Measurements from ENCODE around the gene ABCC3. TPM values are rescaled to one million over a fixed set of nuclear protein-coding genes. Genes with fewer than 3 reads are reported as not detected.

Gene ABCC3
- total and polyA plus RNA-seq, 4 donors: 10.3 to 46.4 (median 32.0) TPM

- ATAC-seq (ENCODE audit: insufficient read depth, low FRiP score) (no peak), DNase-seq (no peak)
- no peak overlapping the region for H3K4me3 ChIP-seq
- TF ChIP-seq, protein P1, sequence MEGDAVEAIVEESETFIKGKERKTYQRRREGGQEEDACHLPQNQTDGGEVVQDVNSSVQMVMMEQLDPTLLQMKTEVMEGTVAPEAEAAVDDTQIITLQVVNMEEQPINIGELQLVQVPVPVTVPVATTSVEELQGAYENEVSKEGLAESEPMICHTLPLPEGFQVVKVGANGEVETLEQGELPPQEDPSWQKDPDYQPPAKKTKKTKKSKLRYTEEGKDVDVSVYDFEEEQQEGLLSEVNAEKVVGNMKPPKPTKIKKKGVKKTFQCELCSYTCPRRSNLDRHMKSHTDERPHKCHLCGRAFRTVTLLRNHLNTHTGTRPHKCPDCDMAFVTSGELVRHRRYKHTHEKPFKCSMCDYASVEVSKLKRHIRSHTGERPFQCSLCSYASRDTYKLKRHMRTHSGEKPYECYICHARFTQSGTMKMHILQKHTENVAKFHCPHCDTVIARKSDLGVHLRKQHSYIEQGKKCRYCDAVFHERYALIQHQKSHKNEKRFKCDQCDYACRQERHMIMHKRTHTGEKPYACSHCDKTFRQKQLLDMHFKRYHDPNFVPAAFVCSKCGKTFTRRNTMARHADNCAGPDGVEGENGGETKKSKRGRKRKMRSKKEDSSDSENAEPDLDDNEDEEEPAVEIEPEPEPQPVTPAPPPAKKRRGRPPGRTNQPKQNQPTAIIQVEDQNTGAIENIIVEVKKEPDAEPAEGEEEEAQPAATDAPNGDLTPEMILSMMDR (IDR thresholded peaks at IDR 0.05; ENCODE audit: control extremely low read depth, extremely low read depth): no peak
- H3K27me3 ChIP-seq (ENCODE audit: control insufficient read depth in 3 of 3, insufficient read depth in 3 of 3, low read length in 2 of 3): no peaks in the 10 kb centered on the region
- no peaks in the 10 kb centered on the region for H3K36me3 ChIP-seq (ENCODE audit: control insufficient read depth in 4 of 4, insufficient read depth in 4 of 4, low read length in 4 of 4)
- WGBS, 2 donors: 85 to 92% methylated on average over 2 of the region's 2 CpGs
- no peaks in the 10 kb centered on the region for H3K9me3 ChIP-seq (ENCODE audit: control insufficient read depth in 4 of 4, insufficient read depth in 3 of 4, low read length in 3 of 4)
- no peak overlapping the region for H3K9ac ChIP-seq (ENCODE audit: insufficient read depth in 1 of 2, low read length in 2 of 2)
- peaks cover 5 to 23% (median 14%) of the 10 kb centered on the region in 5 donors for H3K4me1 ChIP-seq (ENCODE audit: control insufficient read depth in 5 of 5, insufficient read depth in 5 of 5, low read length in 5 of 5)
- no peak overlapping the region for H3K27ac ChIP-seq (ENCODE audit: low read depth in 1 of 2, low read length in 1 of 2)
Measured at GRCh38 chr17:50710025-50710424, 75.3 kb downstream of the ABCC3 start.

- Histone ChIP-seq H3K36me3 (ENCODE audit: control insufficient read depth in 4 of 4, insufficient read depth in 4 of 4, low read length in 4 of 4) (no peaks in the 10 kb centered on the region), H3K4me3 (no peak overlapping the region), H3K9me3 (ENCODE audit: control insufficient read depth in 4 of 4, insufficient read depth in 3 of 4, low read length in 3 of 4) (no peaks in the 10 kb centered on the region), H3K27me3 (ENCODE audit: control insufficient read depth in 3 of 3, insufficient read depth in 3 of 3, low read length in 2 of 3) (no peaks in the 10 kb centered on the region), H3K27ac (ENCODE audit: low read depth in 1 of 2, low read length in 1 of 2) (no peak overlapping the region), H3K4me1 (ENCODE audit: control insufficient read depth in 5 of 5, insufficient read depth in 5 of 5, low read length in 5 of 5) (peaks cover 5 to 23% (median 11%) of the 10 kb centered on the region in 5 donors), H3K9ac (ENCODE audit: insufficient read depth in 1 of 2, low read length in 2 of 2) (no peak overlapping the region)
- ATAC-seq (ENCODE audit: insufficient read depth, low FRiP score): no peak
- TF ChIP-seq, protein P1 (IDR thresholded peaks at IDR 0.05; ENCODE audit: control extremely low read depth, extremely low read depth): no peak
- DNase-seq: no peak
- 92 to 93% methylated on average over 4 of the region's 4 CpGs for WGBS, 2 donors
Measured at GRCh38 chr17:50710650-50711049, 76.0 kb downstream of the ABCC3 start.

DNA sequence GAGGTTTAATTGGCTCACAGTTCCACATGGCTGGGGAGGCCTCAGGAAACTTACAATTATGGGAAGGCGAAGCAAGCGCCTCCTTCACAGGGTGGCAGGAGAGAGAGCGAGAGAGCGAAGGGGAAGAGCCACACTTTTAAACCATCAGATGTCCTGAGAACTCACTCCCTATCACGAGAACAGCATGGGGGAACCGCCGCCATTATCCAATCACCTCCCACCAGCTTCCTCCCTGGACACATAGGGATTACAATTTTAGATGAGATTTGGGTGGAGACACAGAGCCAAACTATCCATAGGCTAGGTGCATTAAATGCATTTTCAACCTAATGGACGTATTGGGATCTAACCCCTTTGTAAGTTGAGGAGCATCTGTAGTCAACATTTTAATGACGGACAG, 78.0 kb downstream of the ABCC3 start:
- ATAC-seq (ENCODE audit: insufficient read depth, low FRiP score): no peak
- 92% methylated on average over 9 of the region's 9 CpGs for WGBS, 2 donors

More for the DNA sequence above, 78.0 kb downstream of the ABCC3 start:
- H3K27ac ChIP-seq (ENCODE audit: low read depth in 1 of 2, low read length in 1 of 2): no peak overlapping the region
- no peak overlapping the region for H3K4me3 ChIP-seq
- TF ChIP-seq, protein P1 (IDR thresholded peaks at IDR 0.05; ENCODE audit: control extremely low read depth, extremely low read depth): no peak
- peaks cover 3 to 14% (median 11%) of the 10 kb centered on the region in 5 donors for H3K4me1 ChIP-seq (ENCODE audit: control insufficient read depth in 5 of 5, insufficient read depth in 5 of 5, low read length in 5 of 5)
- H3K27me3 ChIP-seq (ENCODE audit: control insufficient read depth in 3 of 3, insufficient read depth in 3 of 3, low read length in 2 of 3): no peaks in the 10 kb centered on the region
- DNase-seq: no peak
- H3K9ac ChIP-seq (ENCODE audit: insufficient read depth in 1 of 2, low read length in 2 of 2): no peak overlapping the region
- H3K9me3 ChIP-seq (ENCODE audit: control insufficient read depth in 4 of 4, insufficient read depth in 3 of 4, low read length in 3 of 4): no peaks in the 10 kb centered on the region
- H3K36me3 ChIP-seq (ENCODE audit: control insufficient read depth in 4 of 4, insufficient read depth in 4 of 4, low read length in 4 of 4): no peaks in the 10 kb centered on the region

Measured in lung (tissue), 12 donors.